HG02623 (cell line): Measurements from ENCODE around the gene EMCN.
"Not testable (repeated sequence)": the region's sequence is repeated elsewhere in the genome, so short reads cannot be mapped to it uniquely, and the experiment has no call there.

Experiments
- ATAC-seq: cut with Tn5 transposase; IDR thresholded peaks from one replicate; pipeline ENCODE4 v1.9.1; 2021; ENCODE audit warnings: moderate library complexity; ENCODE audit not compliant: unreplicated experiment

EMCN gene

GRCh38 chr4:100391086-100391485, 126.7 kb downstream of the EMCN start:
- ATAC-seq: no peak

DNA sequence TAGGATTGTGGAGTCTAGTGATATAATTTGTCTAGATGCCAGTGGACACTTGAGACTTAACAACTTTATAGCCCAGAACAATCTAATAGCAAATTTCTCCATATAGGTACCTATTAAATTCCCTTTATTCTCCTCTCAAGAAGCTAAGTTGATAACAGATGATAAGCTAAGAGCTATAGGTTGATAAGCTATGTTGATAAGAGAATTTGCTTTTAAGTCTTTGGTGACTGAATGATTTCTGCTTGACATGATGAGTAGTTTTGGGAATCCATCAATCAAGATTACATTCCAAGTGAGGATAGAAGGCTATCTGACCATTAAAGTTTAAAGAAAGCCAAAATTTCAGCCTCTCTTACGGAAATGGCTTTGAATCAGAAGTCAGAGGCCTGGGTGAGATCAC, 131.6 kb downstream of the EMCN start:
- no peak for ATAC-seq

DNA sequence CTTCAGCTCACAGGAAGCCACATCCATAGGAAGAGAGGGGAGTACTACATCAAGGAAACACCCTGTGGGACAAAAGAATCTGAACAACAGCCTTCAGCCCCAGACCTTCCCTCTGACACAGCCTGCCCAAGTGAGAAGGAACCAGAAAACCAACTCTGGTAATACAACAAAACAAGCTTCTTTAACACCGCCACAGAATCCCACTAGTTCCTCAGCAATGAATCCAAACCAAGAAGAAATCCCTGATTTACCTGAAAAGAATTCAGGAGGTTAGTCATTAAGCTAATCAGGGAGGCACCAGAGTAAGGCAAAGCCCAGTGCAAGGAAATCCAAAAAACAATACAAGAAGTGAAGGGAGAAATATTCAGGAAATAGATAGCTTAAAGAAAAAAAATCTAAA, 137.4 kb downstream of the EMCN start:
- not testable (repeated sequence) for ATAC-seq

DNA sequence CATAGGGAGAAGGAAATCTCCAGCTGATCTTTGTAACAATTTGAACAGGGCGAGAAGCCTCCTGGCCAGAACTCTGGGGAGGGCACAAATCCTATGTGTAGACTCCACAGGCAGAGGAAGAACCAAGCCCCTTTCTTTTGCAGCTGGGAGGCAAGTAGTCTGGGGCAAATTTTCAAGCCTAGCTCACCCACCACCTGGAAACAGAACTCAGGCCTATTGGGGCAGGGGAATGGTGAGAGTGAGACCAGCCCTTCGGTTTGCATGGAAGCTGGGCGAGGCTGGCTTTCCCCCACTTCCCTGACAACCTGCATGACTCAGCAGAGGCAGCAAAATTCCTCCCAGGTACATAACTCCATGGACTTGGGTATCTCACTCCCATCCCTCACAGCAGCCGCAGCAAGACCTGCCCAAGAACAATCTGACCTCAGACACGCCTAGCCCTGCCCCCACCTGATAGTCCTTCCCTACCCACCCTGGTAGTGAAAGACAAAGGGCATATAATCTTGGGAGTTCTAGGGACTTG, 138.2 kb downstream of the EMCN start:
- ATAC-seq: no peak

- ATAC-seq: no peak
These were observed 145.4 kb downstream of the EMCN start for GRCh38 chr4:100372432-100372831.

GRCh38 chr4:100369871-100370270, 148.0 kb downstream of the EMCN start:
- ATAC-seq: peak; percentile 44

DNA sequence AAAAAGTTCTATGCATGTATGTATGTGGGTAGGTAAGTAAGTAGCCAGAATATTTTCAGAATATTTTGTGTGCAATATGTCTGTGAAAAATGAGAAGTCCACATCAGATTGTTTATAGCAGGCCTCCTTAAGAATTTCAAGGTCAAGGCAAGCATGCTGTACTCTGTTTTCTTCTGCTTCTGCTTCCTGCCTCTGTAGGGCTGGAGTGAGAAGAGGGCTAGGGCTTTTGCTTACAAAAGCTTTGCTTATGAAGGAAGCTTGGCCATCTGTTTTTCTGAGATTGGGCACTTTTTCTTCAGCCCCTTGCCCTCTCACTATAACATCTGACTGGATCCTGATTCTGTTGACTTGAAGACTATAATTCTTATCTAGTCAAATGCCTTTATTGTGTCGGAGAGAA, 150.4 kb downstream of the EMCN start:
- no peak for ATAC-seq

DNA sequence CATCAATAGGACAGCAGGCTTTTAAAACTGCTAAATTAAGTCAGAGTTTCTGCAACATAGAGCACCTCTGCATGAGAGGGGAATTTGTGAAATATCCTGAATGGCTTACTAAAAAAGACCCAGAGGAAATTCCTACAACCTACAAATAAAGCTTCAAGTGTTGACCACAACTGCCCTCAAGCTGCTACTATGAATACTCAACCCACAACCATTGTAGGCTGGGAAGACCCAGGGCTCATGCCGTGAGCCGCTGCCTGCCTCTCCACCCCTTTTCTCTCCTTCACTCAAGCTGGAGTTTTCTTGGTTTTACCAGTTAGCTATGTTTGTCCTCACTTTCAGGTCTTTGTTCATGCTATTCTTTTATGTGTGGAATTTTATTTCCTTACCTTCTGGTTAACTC, 151.6 kb downstream of the EMCN start:
- no peak for ATAC-seq

- ATAC-seq: no peak
These were observed 155.5 kb downstream of the EMCN start for GRCh38 chr4:100362366-100362765.

- ATAC-seq: no peak
These were observed 156.5 kb downstream of the EMCN start for GRCh38 chr4:100361336-100361735.

DNA sequence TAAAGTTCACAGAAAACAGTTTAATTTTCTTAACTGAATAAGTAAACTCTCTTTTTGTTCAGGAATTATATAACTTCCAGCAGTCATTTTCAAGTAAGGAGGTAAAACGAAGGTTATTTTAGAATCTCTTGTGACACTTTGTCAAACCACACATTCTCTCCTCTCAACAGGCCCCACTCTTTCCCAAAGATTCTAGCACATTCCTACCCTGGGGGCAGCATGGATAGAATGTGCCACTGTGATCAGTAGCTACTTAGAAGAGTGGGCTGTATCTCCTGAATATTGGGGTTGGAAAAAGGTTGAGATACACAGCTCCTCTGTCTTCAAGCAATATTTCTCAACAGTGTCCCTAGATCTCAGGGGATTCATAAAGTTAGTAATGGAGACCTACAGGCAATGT, 157.6 kb downstream of the EMCN start:
- no peak for ATAC-seq

GRCh38 chr4:100359441-100359840, 158.4 kb downstream of the EMCN start:
- ATAC-seq: no peak

- ATAC-seq: no peak
These were observed 160.3 kb downstream of the EMCN start for GRCh38 chr4:100357542-100357941.

GRCh38 chr4:100356172-100356571, 161.7 kb downstream of the EMCN start:
- ATAC-seq: no peak

GRCh38 chr4:100352352-100352751, 165.5 kb downstream of the EMCN start:
- ATAC-seq: not testable (repeated sequence)

GRCh38 chr4:100348473-100348872, 169.3 kb downstream of the EMCN start:
- no peak for ATAC-seq

- no peak for ATAC-seq
These were observed 170.6 kb downstream of the EMCN start for GRCh38 chr4:100347241-100347640.

GRCh38 chr4:100345585-100345984, 172.2 kb downstream of the EMCN start:
- ATAC-seq: no peak
